ENCODE results near the gene RELN.

Gene RELN

DNA sequence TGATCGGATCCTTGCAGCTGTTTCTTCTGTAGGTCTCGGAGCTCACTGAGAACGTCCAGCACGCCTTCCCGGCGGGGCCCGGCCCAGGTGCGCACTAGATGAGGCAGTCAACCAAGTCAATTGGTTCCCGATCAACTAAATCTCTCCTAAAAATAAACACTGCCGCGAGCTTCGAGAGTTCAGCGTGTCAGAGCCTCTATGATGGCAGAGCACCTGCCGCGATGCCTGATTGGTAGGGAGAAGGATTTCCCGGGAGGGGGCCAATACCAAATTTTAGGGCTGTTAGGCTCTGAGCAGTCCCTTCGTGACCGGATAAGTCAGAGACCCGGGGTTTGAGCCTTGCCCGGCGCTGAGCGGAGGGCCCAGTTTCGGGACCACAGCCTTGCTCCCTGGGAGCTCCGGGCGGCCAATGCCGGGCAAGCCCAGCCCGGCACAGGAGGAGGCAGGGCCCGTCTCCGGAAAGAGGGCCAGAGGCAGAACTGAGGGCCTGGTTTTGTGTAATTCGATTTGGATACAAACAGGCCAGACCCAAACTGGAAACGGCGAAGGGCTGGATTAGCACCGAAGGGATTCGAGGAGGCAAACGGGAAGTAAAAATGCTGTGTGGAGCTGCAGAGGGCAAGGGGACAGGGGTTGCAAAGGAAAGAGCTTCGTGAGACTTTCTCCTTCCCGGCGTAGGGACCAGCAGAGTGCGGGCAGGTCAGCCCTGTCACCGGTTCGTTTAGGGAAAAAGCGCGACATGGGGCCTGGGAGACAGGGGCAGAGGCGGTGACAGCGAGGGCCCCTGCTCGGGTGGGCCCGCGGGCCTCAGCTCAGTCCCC, 544.0 kb downstream of the RELN start:
- no peak for DNase-seq

DNA sequence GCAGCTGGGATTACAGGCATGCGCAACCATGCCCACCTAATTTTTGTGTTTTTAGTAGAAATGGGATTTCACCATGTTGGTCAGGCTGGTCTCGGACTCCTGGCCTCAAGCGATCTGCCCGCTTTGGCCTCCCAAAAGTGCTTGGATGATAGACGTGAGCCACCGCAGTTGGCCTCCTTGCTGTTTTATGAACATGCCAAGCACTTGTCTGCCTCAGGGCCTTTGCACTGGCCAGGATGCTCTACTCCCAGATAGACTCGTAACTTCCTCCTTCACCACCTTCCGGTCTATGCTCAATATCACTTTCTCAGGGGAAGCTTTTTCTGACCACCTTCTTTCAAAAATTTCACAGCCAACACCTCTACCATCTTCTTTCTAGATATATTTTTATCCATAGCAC, 549.8 kb downstream of the RELN start:
- no peak for DNase-seq

DNA sequence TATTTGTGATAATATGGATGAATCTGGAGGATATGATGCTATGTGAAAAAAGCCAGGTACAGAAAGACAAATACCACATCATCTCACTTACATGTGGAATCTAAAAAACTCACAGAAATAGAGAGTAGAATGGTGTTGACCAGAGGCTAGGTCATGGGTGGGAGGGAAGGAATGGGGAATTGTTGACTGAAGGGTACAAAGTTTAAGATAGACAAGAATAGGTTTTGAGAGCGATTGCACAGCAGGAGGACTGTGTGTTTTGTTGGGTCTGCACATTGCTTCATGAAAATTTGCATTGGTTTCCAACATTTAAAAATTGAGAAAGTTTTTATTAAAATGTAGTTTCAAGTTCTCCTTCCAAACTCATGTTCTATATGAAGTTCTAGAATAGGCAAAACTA, 551.8 kb downstream of the RELN start:
- DNase-seq, result no peak

DNA sequence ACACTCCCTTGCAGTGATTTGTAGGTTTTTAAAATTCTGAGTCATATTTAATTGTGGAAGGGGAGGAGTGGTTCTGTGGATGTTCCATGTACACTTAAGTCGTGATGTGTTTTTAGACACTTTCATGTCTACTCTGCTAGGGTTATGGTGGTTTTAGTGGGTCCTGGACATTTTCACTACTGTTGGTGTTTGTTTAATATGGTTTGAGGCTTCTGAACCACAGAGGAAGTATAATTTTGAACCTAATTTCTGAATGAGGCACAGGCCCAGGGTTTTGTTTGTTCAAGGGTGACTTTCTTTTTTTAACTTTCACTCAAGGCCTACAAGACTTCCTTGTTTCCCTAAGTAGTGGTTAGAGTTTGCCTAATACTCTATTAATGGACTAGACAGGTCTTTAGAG, 556.7 kb downstream of the RELN start:
- no peak for DNase-seq

DNA sequence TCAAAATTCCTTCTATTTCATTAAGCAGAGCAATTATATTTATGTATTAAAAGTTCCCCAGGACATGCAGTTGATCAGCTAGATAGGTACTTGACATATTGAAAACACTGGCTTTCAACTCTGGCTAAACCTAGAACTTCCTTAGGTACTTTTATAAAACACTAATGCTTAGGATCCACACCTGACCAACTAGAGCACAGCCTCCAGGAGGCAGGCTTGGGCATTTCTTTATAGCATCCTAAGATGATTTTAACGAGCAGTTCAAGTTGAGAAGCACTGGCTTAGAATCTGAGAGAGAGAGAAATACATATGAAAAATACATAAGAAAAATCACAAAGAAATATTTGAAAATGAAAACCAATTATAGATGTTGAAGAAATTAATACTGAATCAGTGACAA, 564.3 kb downstream of the RELN start:
- no peak for DNase-seq

DNA sequence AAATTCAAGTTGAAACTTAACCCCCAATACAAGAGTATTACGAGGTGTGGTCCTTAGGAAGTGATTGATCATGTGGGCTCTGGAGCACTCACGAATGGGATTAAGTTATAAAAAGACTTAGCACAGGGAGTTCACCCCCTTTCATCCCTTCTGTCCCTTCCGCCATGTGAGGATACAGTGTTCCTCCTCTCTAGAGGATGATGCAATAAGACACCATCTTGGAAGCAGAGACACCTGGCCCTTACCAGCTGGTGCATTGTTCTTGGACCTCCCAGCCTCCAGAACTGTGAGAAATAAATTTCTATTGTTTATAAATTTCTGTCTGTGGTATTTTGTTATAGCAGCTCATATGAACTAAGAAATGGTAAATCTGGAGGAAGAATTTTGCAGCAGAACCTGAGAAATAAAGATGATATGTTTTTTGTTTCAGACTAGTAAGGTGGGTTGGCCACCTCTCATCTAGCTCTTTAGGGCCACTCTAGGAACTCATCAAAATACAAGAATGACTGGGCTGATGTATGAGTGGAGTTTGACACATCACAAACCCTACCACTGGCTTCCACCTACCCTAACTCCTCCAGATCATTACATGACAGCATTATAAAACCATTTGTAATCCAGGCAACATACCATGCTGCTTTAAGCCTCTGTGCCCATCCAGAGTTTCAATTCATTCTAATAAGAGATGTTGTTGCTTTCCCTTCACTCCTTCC, 565.8 kb downstream of the RELN start:
- DNase-seq, result no peak

Data from GOT3 (cell line).